ENCODE results near the gene PARP12. TPM values are rescaled to one million over a fixed set of nuclear protein-coding genes. Genes with fewer than 3 reads are reported as not detected.

PARP12 gene
- total RNA-seq, 1 donor from 2014 or later: 100 TPM

- no peaks in the 10 kb centered on the region for H3K9me3 ChIP-seq
- H3K27ac ChIP-seq: no peak overlapping the region
- no peaks in the 10 kb centered on the region for H3K4me1 ChIP-seq
- ATAC-seq (no peak), DNase-seq (no peak)
- TF ChIP-seq CTCF (IDR thresholded peaks at IDR 0.05): no peak
- H3K27me3 ChIP-seq: no peaks in the 10 kb centered on the region
- no peak overlapping the region for H3K4me3 ChIP-seq
- H3K36me3 ChIP-seq: no peaks in the 10 kb centered on the region
- intact Hi-C loops (cut with DNase I): loop anchor here (10.0 kb wide), 1 partner anchor 215 kb away; no protein-coding TSS in a partner anchor
Measured at GRCh38 chr7:139999516-139999915, 63.2 kb downstream of the PARP12 start.

GRCh38 chr7:139998572-139998971 is 64.2 kb downstream of the PARP12 start:
- H3K27me3 ChIP-seq: no peaks in the 10 kb centered on the region
- no peak overlapping the region for H3K27ac ChIP-seq
- no peaks in the 10 kb centered on the region for H3K36me3 ChIP-seq
- no peaks in the 10 kb centered on the region for H3K9me3 ChIP-seq
- ATAC-seq: no peak
- no peak overlapping the region for H3K4me3 ChIP-seq
- no peak for TF ChIP-seq CTCF (IDR thresholded peaks at IDR 0.05)
- peak; percentile 4 for DNase-seq
- intact Hi-C loops (cut with DNase I): loop anchor here (10.0 kb wide), 1 partner anchor 214 kb away; no protein-coding TSS in a partner anchor
- H3K4me1 ChIP-seq: no peaks in the 10 kb centered on the region

GRCh38 chr7:139995017-139995915 is 67.5 kb downstream of the PARP12 start:
- Histone ChIP-seq H3K4me1 (no peaks in the 10 kb centered on the region), H3K9me3 (no peaks in the 10 kb centered on the region), H3K27me3 (no peaks in the 10 kb centered on the region), H3K36me3 (no peaks in the 10 kb centered on the region), H3K4me3 (no peak overlapping the region), H3K27ac (no peak overlapping the region)
- peak; percentile 24 for ATAC-seq
- no peak for DNase-seq
- TF ChIP-seq CTCF (IDR thresholded peaks at IDR 0.05): no peak
- intact Hi-C loops (cut with DNase I): loop anchor here (10.0 kb wide), 1 partner anchor 210 kb away; no protein-coding TSS in a partner anchor

- H3K4me3 ChIP-seq: no peak overlapping the region
- H3K9me3 ChIP-seq: no peaks in the 10 kb centered on the region
- no peak for DNase-seq
- TF ChIP-seq CTCF (IDR thresholded peaks at IDR 0.05): no peak
- no peak overlapping the region for H3K27ac ChIP-seq
- H3K27me3 ChIP-seq: no peaks in the 10 kb centered on the region
- intact Hi-C loops (cut with DNase I): loop anchor here (10.0 kb wide), 1 partner anchor 210 kb away; no protein-coding TSS in a partner anchor
- no peaks in the 10 kb centered on the region for H3K36me3 ChIP-seq
- H3K4me1 ChIP-seq: no peaks in the 10 kb centered on the region
- ATAC-seq: no peak
Measured at GRCh38 chr7:139994356-139994755, 68.4 kb downstream of the PARP12 start.

GRCh38 chr7:139993592-139993991 is 69.2 kb downstream of the PARP12 start:
- Histone ChIP-seq H3K36me3 (no peaks in the 10 kb centered on the region), H3K27ac (no peak overlapping the region), H3K4me3 (no peak overlapping the region), H3K9me3 (no peaks in the 10 kb centered on the region), H3K4me1 (no peaks in the 10 kb centered on the region), H3K27me3 (no peaks in the 10 kb centered on the region)
- ATAC-seq: no peak
- no peak for TF ChIP-seq CTCF (IDR thresholded peaks at IDR 0.05)
- no peak for DNase-seq
- intact Hi-C loops (cut with DNase I): loop anchor here (10.0 kb wide), 1 partner anchor 209 kb away; no protein-coding TSS in a partner anchor
